Aorta (tissue), 5 donors: ENCODE measurements around the gene MYO18A. TPM values are rescaled to one million over a fixed set of nuclear protein-coding genes. Genes with fewer than 3 reads are reported as not detected.
A peak's percentile ranks its signal among the peaks of the same experiment; 100 is the strongest.
"Not testable (repeated sequence)": the region's sequence is repeated elsewhere in the genome, so short reads cannot be mapped to it uniquely, and the experiment has no call there.

Experiments used
- ATAC-seq: fragments of 200-7000 bp; cut with Tn5 transposase; one replicate; pipeline ENCODE4 v1.9.1; 2022; ENCODE audit warnings: moderate library complexity; ENCODE audit not compliant: low FRiP score
- DNase-seq, 2 donors: peaks; one replicate each; pipeline ENCODE4 v3.0.0-alpha.2; 2020
- H3K27ac ChIP-seq, 2 donors: one replicate each; pipeline ENCODE4 v1.5.1; 2013; ENCODE audit warnings: low read length in 2 of 2, mild to moderate bottlenecking in 2 of 2, moderate library complexity in 2 of 2, control low read depth in 1 of 2, inconsistent platforms in 1 of 2, low read depth in 1 of 2
- H3K27me3 ChIP-seq, 2 donors: one replicate each; pipeline ENCODE4 v1.6.1; 2013; ENCODE audit warnings: control low read depth in 1 of 2, low read length in 1 of 2, mild to moderate bottlenecking in 1 of 2, moderate library complexity in 1 of 2; ENCODE audit not compliant: insufficient read depth in 2 of 2, control insufficient read depth in 1 of 2
- H3K36me3 ChIP-seq, 2 donors: one replicate each; pipeline ENCODE4 v1.6.1; 2013; ENCODE audit warnings: control low read depth in 1 of 2, low read length in 1 of 2, mild to moderate bottlenecking in 1 of 2; ENCODE audit not compliant: insufficient read depth in 2 of 2, control insufficient read depth in 1 of 2
- H3K4me1 ChIP-seq, 2 donors: one replicate each; pipeline ENCODE4 v1.6.1; 2013; ENCODE audit warnings: low read length in 2 of 2, control low read depth in 1 of 2, mild to moderate bottlenecking in 1 of 2, moderate library complexity in 1 of 2; ENCODE audit not compliant: insufficient read depth in 2 of 2, control insufficient read depth in 1 of 2
- H3K4me3 ChIP-seq, 2 donors: one replicate each; pipeline ENCODE4 v1.5.1; 2013; ENCODE audit warnings: low read length in 2 of 2, control low read depth in 1 of 2, mild to moderate bottlenecking in 1 of 2
- H3K9me3 ChIP-seq: one replicate; pipeline ENCODE4 v1.6.1; 2013; ENCODE audit warnings: mild to moderate bottlenecking, low read length; ENCODE audit not compliant: control insufficient read depth
- WGBS, 2 donors: extraction: QIAGEN DNeasy Blood & Tissue Kit; methylation state at CpG; one replicate each; pipeline ENCODE4 v1.1.7; 2013; 5-methylcytosine and 5-hydroxymethylcytosine counted together
- intact Hi-C, 2 donors: fragments of 100-400 bp; cut with DNase I; formaldehyde crosslinking; loops; one replicate each; pipeline versions ENCODE4 v1.14.2 to v1.15.0; 2022
- polyA plus RNA-seq, 2 donors: library from polyadenylated mRNA; stranded (reverse); fragments of 200-250 nt; gene quantifications; one replicate each; pipeline ENCODE4 v1.2.3, GENCODE V29; 2013
- total RNA-seq, 2 donors: library from RNA; stranded (reverse); fragmentation: NEBNext Ultra II Directional; extraction: Animal tissue kit (Norgen Biotek cat#: 25700); gene quantifications; one replicate each; pipeline ENCODE4 v1.2.1, GENCODE V29; 2021
- donor health status: healthy with polysubstance abuse.
- donor health status: Bipolar disorder and iron deficiency.
- donor health status: DM: no; HTN: no; CAD: no.
- donor health status: DM: no; HTN: no; CAD: no.
- donor health status: DM: yes; HTN: yes; CAD: no.

Gene MYO18A
- total and polyA plus RNA-seq, 4 donors = 17.4 to 116 (median 104) TPM

DNA sequence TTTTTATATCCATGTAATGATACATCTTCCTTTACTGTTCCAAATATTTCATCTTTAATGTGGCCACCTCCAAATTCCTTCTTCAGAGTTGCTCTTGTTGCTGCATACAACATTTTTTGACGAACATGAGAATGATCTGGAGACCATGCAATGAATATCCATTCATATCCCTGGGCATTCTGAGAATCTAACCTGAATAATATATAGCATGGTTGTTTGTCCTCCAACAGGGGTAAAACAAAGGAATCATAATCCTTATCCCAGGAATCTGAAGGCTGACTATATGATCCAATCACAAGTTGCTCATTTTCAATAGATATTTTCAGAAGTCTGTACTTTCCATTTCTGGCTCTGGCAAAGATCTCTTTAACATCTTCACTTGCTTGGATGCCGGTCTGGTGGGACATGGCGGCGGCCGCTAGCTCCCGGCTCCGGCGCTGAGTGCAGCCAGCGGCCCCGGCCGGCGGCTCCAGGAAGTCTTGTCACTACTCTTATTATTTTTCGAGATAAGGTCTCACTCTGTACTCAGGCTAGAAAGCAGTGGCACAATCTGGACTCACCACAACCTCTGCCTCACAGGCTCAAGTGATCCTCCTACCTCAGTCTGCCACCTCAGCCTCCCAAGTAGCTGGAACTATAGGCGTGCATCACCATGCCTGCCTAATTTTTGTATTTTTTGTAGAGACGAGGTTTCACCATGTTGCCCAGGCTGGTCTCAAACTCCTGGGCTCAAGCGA, 24.0 kb upstream of the MYO18A start:
- WGBS, 2 donors = 16 to 18% methylated on average over 16 of the region's 16 CpGs
- intact Hi-C loops, H3K4me3 ChIP-seq: not testable (repeated sequence)

DNA sequence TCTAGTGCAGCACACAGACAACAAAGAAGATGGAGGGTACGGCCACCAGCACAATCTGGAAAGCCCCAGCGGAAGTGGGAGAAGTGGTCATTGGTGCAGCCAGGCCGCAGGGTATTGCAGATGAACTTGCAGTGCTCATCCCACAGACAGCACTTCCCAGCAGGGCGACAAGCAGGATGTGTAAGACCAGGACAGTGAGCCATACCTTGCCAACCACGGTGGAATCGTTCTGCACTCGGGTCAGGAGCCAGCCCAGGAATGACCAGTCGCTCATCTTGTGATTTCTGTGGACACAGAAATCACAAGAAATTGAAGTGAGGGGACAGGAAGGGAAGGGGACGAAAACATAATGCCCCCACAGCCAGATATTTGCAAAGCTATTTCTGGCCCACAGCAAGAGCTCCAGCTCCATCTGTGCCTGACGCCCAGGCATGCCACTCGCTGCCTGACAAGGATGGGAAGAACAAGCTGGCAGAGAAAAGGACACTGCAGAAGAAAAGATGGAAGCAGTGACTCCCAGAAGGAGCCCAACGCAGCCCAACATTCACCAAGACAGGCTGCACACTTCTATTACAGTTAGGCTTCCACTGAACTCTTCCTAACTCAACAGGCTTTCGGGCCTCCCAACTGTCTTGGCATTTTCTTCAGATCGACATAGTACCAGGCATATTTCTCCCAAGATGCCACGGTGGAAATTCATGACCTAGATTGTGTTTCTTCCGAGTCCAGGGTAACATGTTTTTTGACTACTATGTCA, 17.5 kb upstream of the MYO18A start:
- intact Hi-C loops = no loop called here
- no peak for ATAC-seq

More for the DNA sequence above, 24.0 kb upstream of the MYO18A start:
- not testable (repeated sequence) for ATAC-seq, H3K27ac ChIP-seq, H3K4me1 ChIP-seq, H3K27me3 ChIP-seq, H3K36me3 ChIP-seq, H3K9me3 ChIP-seq
- DNase-seq = peak in 1 of 2 donors; percentile 57

DNA sequence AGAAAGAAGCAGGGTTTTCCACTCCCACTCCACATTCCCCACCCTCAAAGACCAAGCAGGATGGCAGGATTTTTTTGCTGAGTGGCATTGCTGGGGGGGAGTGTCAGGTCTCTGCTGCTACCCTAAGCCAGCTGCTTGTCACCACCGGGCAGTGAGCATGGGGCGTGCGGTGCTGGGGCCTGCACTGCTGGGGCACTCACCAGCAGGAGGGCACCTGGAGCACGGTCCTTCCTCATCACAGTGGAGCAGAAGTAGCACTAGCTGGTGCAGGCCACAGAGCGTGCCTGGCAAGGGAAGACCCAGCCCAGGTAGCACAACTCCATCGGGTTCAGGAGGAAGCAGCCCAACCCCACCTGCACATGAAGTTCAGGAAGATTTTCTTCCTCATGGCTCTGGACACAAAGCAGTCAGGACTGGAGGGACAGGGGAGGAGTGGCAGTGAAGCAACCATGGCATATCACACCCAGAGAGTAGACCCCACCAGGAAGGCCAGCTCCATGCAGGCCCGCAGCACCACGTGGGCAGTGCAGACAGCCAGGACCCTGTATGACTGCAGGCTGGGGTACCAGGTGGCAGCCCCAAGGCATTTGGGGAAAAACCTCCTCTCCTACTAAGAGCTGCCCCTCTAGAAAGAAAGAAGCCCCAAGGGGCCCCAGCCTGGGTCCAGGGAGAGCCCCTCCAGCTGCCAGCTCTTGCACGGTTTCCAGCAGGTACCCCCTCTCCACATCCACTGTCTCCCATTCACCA, 16.7 kb upstream of the MYO18A start:
- intact Hi-C loops = no loop called here
- Histone ChIP-seq H3K27me3 (no peaks in the 10 kb centered on the region), H3K9me3 (no peaks in the 10 kb centered on the region), H3K36me3 (no peaks in the 10 kb centered on the region), H3K4me3 (no peak overlapping the region), H3K27ac (no peak overlapping the region), H3K4me1 (no peaks in the 10 kb centered on the region)
- 86 to 89% methylated on average over 9 of the region's 9 CpGs for WGBS, 2 donors
- DNase-seq = no peak
- ATAC-seq = no peak

More for the DNA sequence above, 17.5 kb upstream of the MYO18A start:
- no peaks in the 10 kb centered on the region for H3K4me1 ChIP-seq
- H3K9me3 ChIP-seq = no peaks in the 10 kb centered on the region
- WGBS, 2 donors = 89 to 90% methylated on average over 16 of the region's 16 CpGs
- H3K4me3 ChIP-seq = no peak overlapping the region
- no peak for DNase-seq
- no peaks in the 10 kb centered on the region for H3K27me3 ChIP-seq
- H3K36me3 ChIP-seq = no peaks in the 10 kb centered on the region
- H3K27ac ChIP-seq = no peak overlapping the region

DNA sequence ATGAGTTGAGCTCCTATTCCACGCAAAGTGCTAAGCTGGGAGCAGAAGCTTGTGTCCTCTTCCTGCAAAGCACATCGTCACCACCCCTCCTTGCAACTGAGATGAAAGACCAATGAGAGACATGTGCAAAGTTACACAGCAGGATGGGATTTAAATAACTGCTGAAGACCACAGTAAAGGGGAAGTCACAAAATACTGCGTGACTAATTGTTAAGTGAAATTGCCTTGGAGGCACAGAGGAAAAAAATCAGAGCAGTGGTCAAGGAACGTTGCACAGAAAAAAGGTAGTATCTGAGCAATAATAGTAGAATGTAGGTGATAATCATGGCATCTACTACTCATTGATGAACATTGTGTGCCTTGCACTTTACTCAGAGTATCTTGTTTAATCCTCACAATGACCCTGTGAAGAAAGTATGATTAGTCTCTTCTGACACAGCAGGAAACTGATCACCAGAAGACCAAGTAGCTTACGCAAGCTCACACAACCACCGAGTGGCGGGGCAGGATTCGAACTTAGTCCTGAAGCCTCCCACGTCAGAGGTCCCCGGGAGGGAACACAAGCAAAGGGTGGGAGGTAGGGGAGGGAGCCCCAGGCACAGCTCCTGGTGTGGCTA, 15.4 kb upstream of the MYO18A start:
- H3K27me3 ChIP-seq = no peaks in the 10 kb centered on the region
- H3K36me3 ChIP-seq = no peaks in the 10 kb centered on the region
- DNase-seq (peak in 1 of 2 donors; percentile 67), ATAC-seq (no peak)
- H3K27ac ChIP-seq = no peak overlapping the region
- no peak overlapping the region for H3K4me3 ChIP-seq
- H3K9me3 ChIP-seq = no peaks in the 10 kb centered on the region
- H3K4me1 ChIP-seq = no peaks in the 10 kb centered on the region
- WGBS, 2 donors = 76 to 78% methylated on average over 10 of the region's 10 CpGs
- intact Hi-C loops = no loop called here

DNA sequence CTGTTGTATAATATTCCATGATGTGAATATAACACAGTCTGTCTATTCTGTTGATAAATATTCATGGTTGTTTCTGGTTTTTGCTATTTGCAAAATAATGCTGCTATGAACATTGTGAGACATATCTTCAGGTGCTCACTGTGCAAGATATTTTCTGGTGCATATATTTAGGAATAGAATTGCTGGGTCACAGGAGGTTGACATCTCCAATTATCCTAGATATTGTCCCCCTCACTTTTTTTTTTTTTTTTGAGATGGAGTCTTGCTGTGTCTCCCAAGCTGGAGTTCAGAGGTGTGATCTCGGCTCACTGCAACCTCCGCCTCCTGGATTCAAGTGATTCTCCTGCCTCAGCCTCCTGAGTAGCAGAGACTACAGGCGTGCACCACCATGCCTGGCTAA, 14.5 kb upstream of the MYO18A start:
- H3K9me3 ChIP-seq = no peaks in the 10 kb centered on the region
- H3K4me3 ChIP-seq = no peak overlapping the region
- WGBS, 2 donors = 97 to 98% methylated on average over 3 of the region's 3 CpGs
- no peak overlapping the region for H3K27ac ChIP-seq
- intact Hi-C loops = no loop called here
- no peak for DNase-seq
- no peaks in the 10 kb centered on the region for H3K36me3 ChIP-seq
- no peaks in the 10 kb centered on the region for H3K27me3 ChIP-seq
- no peaks in the 10 kb centered on the region for H3K4me1 ChIP-seq
- no peak for ATAC-seq

DNA sequence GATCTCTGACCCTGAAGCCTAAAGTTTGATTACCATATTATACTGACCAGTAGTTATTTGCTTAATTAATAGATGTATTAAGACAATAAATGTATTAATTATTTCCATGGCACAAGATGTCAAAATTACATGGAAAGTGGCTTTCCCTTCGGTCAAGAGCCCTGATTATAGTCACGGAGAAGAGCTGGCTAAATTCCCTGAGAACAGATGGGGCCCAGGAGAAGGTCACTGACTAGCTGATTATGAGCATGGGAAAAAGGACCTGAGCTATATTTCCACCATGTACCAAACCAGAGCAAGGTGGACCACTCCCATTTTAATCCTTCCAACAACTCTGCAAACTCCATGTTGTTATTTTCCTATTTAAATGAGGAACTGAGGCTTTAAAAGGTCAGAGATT, 12.9 kb upstream of the MYO18A start:
- ATAC-seq (no peak), DNase-seq (no peak)
- intact Hi-C loops = no loop called here
- no peak overlapping the region for H3K27ac ChIP-seq
- 90% methylated on average over 2 of the region's 2 CpGs for WGBS, 2 donors
- H3K36me3 ChIP-seq = no peaks in the 10 kb centered on the region
- no peaks in the 10 kb centered on the region for H3K27me3 ChIP-seq
- H3K9me3 ChIP-seq = no peaks in the 10 kb centered on the region
- no peak overlapping the region for H3K4me3 ChIP-seq
- H3K4me1 ChIP-seq = no peaks in the 10 kb centered on the region

- Histone ChIP-seq H3K4me1 (no peaks in the 10 kb centered on the region), H3K27ac (no peak overlapping the region), H3K27me3 (no peaks in the 10 kb centered on the region), H3K4me3 (no peak overlapping the region), H3K9me3 (no peaks in the 10 kb centered on the region), H3K36me3 (no peaks in the 10 kb centered on the region)
- DNase-seq = no peak
- 89 to 90% methylated on average over 4 of the region's 4 CpGs for WGBS, 2 donors
- no peak for ATAC-seq
- intact Hi-C loops = no loop called here
Observed at GRCh38 chr17:29190592-29191207, 10.5 kb upstream of the MYO18A start.

DNA sequence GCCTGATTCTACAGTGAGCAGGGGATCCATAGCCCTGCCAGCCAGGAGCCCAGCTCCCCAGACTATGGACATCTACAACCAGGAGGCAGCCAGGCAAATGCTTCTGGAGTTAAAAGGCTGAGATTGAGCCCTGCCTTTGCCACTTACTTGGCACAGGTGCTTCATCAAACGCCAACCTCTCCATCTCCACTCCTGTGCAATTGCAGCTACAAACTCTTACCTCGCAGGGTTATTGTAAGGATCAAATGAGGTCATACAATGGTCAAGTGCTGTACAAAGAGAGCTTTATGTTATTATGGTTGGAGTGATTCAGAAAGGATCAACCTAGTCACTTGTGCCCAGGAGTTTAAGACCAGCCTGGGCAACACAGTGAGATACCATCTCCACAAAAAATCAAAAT, 9.8 kb upstream of the MYO18A start:
- no peak overlapping the region for H3K4me3 ChIP-seq
- H3K27me3 ChIP-seq = no peaks in the 10 kb centered on the region
- no peaks in the 10 kb centered on the region for H3K4me1 ChIP-seq
- intact Hi-C loops = no loop called here
- no peaks in the 10 kb centered on the region for H3K36me3 ChIP-seq
- DNase-seq = no peak
- no peak for ATAC-seq
- H3K27ac ChIP-seq = no peak overlapping the region
- WGBS, 2 donors = 72 to 82% methylated on average over 2 of the region's 2 CpGs
- H3K9me3 ChIP-seq = no peaks in the 10 kb centered on the region
